ENCODE measurements around the gene LEPROT.

LEPROT gene

GRCh38 chr1:65431111-65431705 is 10.7 kb downstream of the LEPROT start:
- Mint-ChIP-seq H3K4me1 (peaks cover 5% of the 10 kb centered on the region), H3K9me3 (no peaks in the 10 kb centered on the region), H3K27me3 (ENCODE audit: low read depth, poor library complexity) (peaks cover 2% of the 10 kb centered on the region), H3K36me3 (ENCODE audit: low read depth) (peaks cover 47% of the 10 kb centered on the region), H3K27ac (no peak overlapping the region), H3K4me3 (no peak overlapping the region)
- peak; percentile 75 for TF ChIP-seq CTCF (IDR thresholded peaks at IDR 0.05)
- DNase-seq: no peak

GRCh38 chr1:65432918-65433317 is 12.4 kb downstream of the LEPROT start:
- Mint-ChIP-seq H3K4me1 (peaks cover 5% of the 10 kb centered on the region), H3K27ac (peak overlapping the region; percentile 53), H3K27me3 (ENCODE audit: low read depth, poor library complexity) (no peaks in the 10 kb centered on the region), H3K4me3 (no peak overlapping the region), H3K9me3 (no peaks in the 10 kb centered on the region), H3K36me3 (ENCODE audit: low read depth) (peaks cover 48% of the 10 kb centered on the region)
- TF ChIP-seq CTCF (IDR thresholded peaks at IDR 0.05): no peak
- DNase-seq: no peak

GRCh38 chr1:65434255-65434654 is 13.8 kb downstream of the LEPROT start:
- Mint-ChIP-seq H3K4me1 (peaks cover 5% of the 10 kb centered on the region), H3K27me3 (ENCODE audit: low read depth, poor library complexity) (no peaks in the 10 kb centered on the region), H3K27ac (no peak overlapping the region), H3K9me3 (no peaks in the 10 kb centered on the region), H3K36me3 (ENCODE audit: low read depth) (peaks cover 43% of the 10 kb centered on the region), H3K4me3 (no peak overlapping the region)
- no peak for DNase-seq
- TF ChIP-seq CTCF (IDR thresholded peaks at IDR 0.05): no peak

GRCh38 chr1:65434760-65435159 is 14.3 kb downstream of the LEPROT start:
- no peak for TF ChIP-seq CTCF (IDR thresholded peaks at IDR 0.05)
- Mint-ChIP-seq H3K9me3 (no peaks in the 10 kb centered on the region), H3K27me3 (ENCODE audit: low read depth, poor library complexity) (no peaks in the 10 kb centered on the region), H3K4me1 (peaks cover 4% of the 10 kb centered on the region), H3K36me3 (ENCODE audit: low read depth) (peaks cover 43% of the 10 kb centered on the region), H3K27ac (no peak overlapping the region), H3K4me3 (no peak overlapping the region)
- DNase-seq: no peak

- no peak for DNase-seq
- peaks cover 43% of the 10 kb centered on the region for H3K36me3 Mint-ChIP-seq (ENCODE audit: low read depth)
- H3K9me3 Mint-ChIP-seq: no peaks in the 10 kb centered on the region
- H3K27me3 Mint-ChIP-seq (ENCODE audit: low read depth, poor library complexity): no peaks in the 10 kb centered on the region
- no peaks in the 10 kb centered on the region for H3K4me1 Mint-ChIP-seq
- no peak overlapping the region for H3K4me3 Mint-ChIP-seq
- TF ChIP-seq CTCF (IDR thresholded peaks at IDR 0.05): no peak
- peak overlapping the region; percentile 29 for H3K27ac Mint-ChIP-seq
Measured at GRCh38 chr1:65435987-65436386, 15.5 kb downstream of the LEPROT start.

- Mint-ChIP-seq H3K9me3 (peaks cover 6% of the 10 kb centered on the region), H3K4me1 (no peaks in the 10 kb centered on the region), H3K27ac (no peak overlapping the region), H3K4me3 (no peak overlapping the region), H3K27me3 (ENCODE audit: low read depth, poor library complexity) (no peaks in the 10 kb centered on the region), H3K36me3 (ENCODE audit: low read depth) (peaks cover 40% of the 10 kb centered on the region)
- no peak for DNase-seq
- no peak for TF ChIP-seq CTCF (IDR thresholded peaks at IDR 0.05)
Measured at GRCh38 chr1:65437616-65438015, 17.1 kb downstream of the LEPROT start.

Data from nephron progenitor cell (in vitro differentiated cells).